Esophagus squamous epithelium (tissue), 5 donors: ENCODE data around the gene POLR3H. TPM values are rescaled to one million over a fixed set of nuclear protein-coding genes. Genes with fewer than 3 reads are reported as not detected.
A peak's percentile ranks its signal among the peaks of the same experiment; 100 is the strongest.

Experiments
- DNase-seq: peaks from one replicate; lab custom pipeline; 2025; lab: John Stamatoyannopoulos, UW
- H3K27ac ChIP-seq, 4 donors: fragments of 200-600 bp; sonication (generic); one replicate each; pipeline ENCODE4 v1.5.1; 2016 to 2019; ENCODE audit warnings: mild to moderate bottlenecking in 1 of 4
- H3K27me3 ChIP-seq, 4 donors: fragments of 200-600 bp; sonication (generic); 1 replicate in 3 of 4; 2 replicates in 1 of 4; pipeline versions ENCODE4 v1.5.1 to v1.6.0; 2017 to 2021; ENCODE audit warnings: antibody characterized with exemption in 1 of 4
- H3K36me3 ChIP-seq, 3 donors: fragments of 200-600 bp; sonication (generic); one replicate each; pipeline ENCODE4 v1.5.1; 2016 to 2019
- H3K4me1 ChIP-seq, 3 donors: fragments of 200-600 bp; sonication (generic); one replicate each; pipeline ENCODE4 v1.5.1; 2017 to 2019
- H3K4me3 ChIP-seq, 4 donors: fragments of 200-600 bp; sonication (generic); 1 replicate in 3 of 4; 2 replicates in 1 of 4; pipeline ENCODE4 v1.5.1; 2016 to 2019; ENCODE audit warnings: mild to moderate bottlenecking in 2 of 4, moderate library complexity in 1 of 4
- H3K9me3 ChIP-seq, 3 donors: fragments of 200-600 bp; sonication (generic); one replicate each; pipeline ENCODE4 v1.5.1; 2016 to 2019
- POLR2A ChIP-seq, 4 donors: fragments of 450-650 bp; IDR thresholded peaks; one replicate each; pipeline ENCODE4 v1.6.1; 2017; ENCODE audit warnings: antibody characterized with exemption in 4 of 4, mild to moderate bottlenecking in 4 of 4, moderate library complexity in 3 of 4
- WGBS, 2 donors: methylation state at CpG; one replicate each; pipeline ENCODE4 v1.1.5; 2018; 5-methylcytosine and 5-hydroxymethylcytosine counted together
- intact Hi-C: fragments of 100-400 bp; cut with DNase I; formaldehyde crosslinking; loops from one replicate; pipeline ENCODE4 v1.15.0; 2022
- total RNA-seq, 4 donors: library from RNA; depleted of rRNA; stranded (reverse); fragments of >200 nt; gene quantifications; one replicate each; pipeline ENCODE4 v1.1.0, GENCODE V29; 2016
- TF ChIP-seq, protein P1 (sequence below), 6 experiments: fragments of 450-650 bp in 4 of 6; fragments of 200-600 bp in 2 of 6; sonication (generic) in 2 of 6; IDR thresholded peaks; one replicate each; pipeline ENCODE4 v1.5.1; 2016 to 2019; ENCODE audit warnings: antibody characterized with exemption in 6 of 6, mild to moderate bottlenecking in 4 of 6, moderate library complexity in 4 of 6
- donor health status: DM: yes; HTN: yes; CAD: no.

The POLR3H gene
- total RNA-seq, 4 donors from 2014 or later = 13.7 to 23.3 (median 16.1) TPM

DNA sequence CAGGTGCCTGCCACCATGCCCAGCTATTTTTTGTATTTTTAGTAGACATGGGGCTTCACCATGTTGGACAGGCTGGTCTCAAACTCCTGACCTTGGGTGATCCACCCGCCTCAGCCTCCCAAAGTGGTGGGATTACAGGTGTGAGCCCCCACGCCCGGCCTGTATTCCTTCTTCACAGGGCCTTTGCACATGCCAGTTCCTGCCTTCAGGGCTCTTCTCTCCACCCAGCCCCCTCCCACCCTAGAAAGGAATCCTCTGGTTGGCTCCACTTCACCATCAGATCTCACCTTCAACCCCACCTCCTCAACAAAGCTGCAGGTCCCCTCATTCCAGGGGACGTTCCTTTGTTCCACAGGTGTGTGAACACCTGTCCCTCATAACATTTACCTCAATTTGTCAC lies 2.0 kb downstream of the POLR3H start:
- intact Hi-C loops = no loop called here
- DNase-seq = no peak
- Histone ChIP-seq H3K27ac (peak overlapping the region in 1 of 4 donors; percentile 93), H3K27me3 (no peaks in the 10 kb centered on the region), H3K4me3 (peak overlapping the region in 2 of 4 donors; percentile 75 to 94), H3K36me3 (peaks cover 0 to 45% (median 3%) of the 10 kb centered on the region in 3 donors), H3K4me1 (peaks cover 22 to 60% (median 25%) of the 10 kb centered on the region in 3 donors), H3K9me3 (no peaks in the 10 kb centered on the region)
- 86 to 95% methylated on average over 4 of the region's 4 CpGs for WGBS, 2 donors
- TF ChIP-seq, protein P1, sequence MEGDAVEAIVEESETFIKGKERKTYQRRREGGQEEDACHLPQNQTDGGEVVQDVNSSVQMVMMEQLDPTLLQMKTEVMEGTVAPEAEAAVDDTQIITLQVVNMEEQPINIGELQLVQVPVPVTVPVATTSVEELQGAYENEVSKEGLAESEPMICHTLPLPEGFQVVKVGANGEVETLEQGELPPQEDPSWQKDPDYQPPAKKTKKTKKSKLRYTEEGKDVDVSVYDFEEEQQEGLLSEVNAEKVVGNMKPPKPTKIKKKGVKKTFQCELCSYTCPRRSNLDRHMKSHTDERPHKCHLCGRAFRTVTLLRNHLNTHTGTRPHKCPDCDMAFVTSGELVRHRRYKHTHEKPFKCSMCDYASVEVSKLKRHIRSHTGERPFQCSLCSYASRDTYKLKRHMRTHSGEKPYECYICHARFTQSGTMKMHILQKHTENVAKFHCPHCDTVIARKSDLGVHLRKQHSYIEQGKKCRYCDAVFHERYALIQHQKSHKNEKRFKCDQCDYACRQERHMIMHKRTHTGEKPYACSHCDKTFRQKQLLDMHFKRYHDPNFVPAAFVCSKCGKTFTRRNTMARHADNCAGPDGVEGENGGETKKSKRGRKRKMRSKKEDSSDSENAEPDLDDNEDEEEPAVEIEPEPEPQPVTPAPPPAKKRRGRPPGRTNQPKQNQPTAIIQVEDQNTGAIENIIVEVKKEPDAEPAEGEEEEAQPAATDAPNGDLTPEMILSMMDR (IDR thresholded peaks at IDR 0.05) = no peak
- no peak for TF ChIP-seq POLR2A (IDR thresholded peaks at IDR 0.05)

DNA sequence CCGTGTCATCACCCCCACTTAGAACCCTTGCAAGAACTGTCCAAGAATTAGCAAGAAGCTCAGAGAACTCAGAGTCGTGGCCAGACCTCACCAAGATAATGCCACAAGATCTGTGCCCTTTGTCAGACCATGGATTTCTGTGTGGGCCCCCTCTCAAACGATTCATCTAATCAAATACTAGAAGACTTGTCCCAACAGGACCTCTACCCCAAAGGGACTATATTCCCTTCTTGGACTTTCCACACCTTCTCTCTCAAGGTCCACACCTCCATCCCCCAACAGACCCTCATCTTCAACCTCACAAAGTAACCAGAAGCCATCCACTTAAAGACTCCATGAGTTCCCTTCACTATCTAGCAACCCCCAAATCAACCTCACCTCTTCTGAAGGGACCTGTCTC lies 2.8 kb downstream of the POLR3H start:
- intact Hi-C loops = no loop called here
- WGBS, 2 donors = 33 to 58% methylated on average over 2 to 3 of the region's 3 CpGs

DNA sequence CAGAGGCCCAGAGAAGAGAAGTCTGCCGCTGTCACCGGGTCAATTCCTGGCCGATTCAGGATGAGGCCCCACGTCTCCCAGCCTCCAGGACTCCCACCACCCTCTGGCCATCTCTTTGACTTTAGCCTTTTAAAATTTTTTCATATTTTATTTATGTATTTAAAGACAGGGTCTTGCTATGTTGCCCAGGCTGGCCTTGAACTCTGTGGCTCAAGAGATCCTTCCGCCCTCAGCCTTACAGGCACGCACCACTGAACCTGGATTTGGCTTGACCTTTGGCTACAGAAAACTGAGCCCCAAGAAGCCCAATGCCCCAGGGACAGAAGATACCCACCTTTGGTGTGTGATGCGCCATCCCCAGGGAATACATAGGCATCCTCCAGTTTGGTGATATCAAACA lies 3.9 kb downstream of the POLR3H start:
- Histone ChIP-seq H3K27me3 (no peaks in the 10 kb centered on the region), H3K4me3 (no peak overlapping the region), H3K36me3 (peaks cover 0 to 64% (median 3%) of the 10 kb centered on the region in 3 donors), H3K9me3 (no peaks in the 10 kb centered on the region), H3K27ac (peak overlapping the region in 2 of 4 donors; percentile 63 to 74), H3K4me1 (peaks cover 22 to 60% (median 25%) of the 10 kb centered on the region in 3 donors)
- intact Hi-C loops = no loop called here
- no peak for TF ChIP-seq POLR2A (IDR thresholded peaks at IDR 0.05)
- TF ChIP-seq, protein P1 (IDR thresholded peaks at IDR 0.05) = no peak
- no peak for DNase-seq
- WGBS, 2 donors = 84 to 90% methylated on average over 4 to 7 of the region's 7 CpGs

More for the DNA sequence above, 2.8 kb downstream of the POLR3H start:
- no peak overlapping the region for H3K4me3 ChIP-seq
- peak overlapping the region in 2 of 4 donors; percentile 3 to 21 for H3K27ac ChIP-seq
- no peaks in the 10 kb centered on the region for H3K27me3 ChIP-seq
- H3K9me3 ChIP-seq = no peaks in the 10 kb centered on the region
- H3K4me1 ChIP-seq = peaks cover 22 to 60% (median 25%) of the 10 kb centered on the region in 3 donors
- peaks cover 0 to 52% (median 3%) of the 10 kb centered on the region in 3 donors for H3K36me3 ChIP-seq
- DNase-seq = no peak
- TF ChIP-seq, protein P1 (IDR thresholded peaks at IDR 0.05) = no peak
- no peak for TF ChIP-seq POLR2A (IDR thresholded peaks at IDR 0.05)

DNA sequence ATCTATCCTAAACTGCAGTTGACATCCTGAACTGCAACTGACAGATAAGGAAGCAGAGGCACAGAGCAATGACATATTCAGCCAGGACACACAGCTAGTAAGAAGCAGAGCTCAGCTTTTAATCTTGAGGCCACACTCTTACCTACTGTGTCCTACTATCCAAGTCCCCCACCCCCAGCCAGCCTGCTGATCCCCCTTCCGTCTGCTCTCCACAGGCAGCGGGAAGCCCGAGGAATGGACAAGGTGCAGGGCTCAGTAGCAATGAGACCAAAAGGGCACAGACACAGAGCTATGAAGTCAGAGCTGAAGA lies 4.3 kb downstream of the POLR3H start:
- Histone ChIP-seq H3K36me3 (peaks cover 0 to 68% (median 3%) of the 10 kb centered on the region in 3 donors), H3K9me3 (no peaks in the 10 kb centered on the region), H3K4me3 (no peak overlapping the region), H3K27me3 (no peaks in the 10 kb centered on the region), H3K27ac (peak overlapping the region in 3 of 4 donors; percentile 56 to 74 (median 63)), H3K4me1 (peaks cover 18 to 57% (median 22%) of the 10 kb centered on the region in 3 donors)
- intact Hi-C loops = no loop called here
- whole genome bisulfite sequencing, 2 donors = no CpG with 5 or more reads among the region's 3 CpGs
- no peak for DNase-seq
- no peak for TF ChIP-seq POLR2A (IDR thresholded peaks at IDR 0.05)
- TF ChIP-seq, protein P1 (IDR thresholded peaks at IDR 0.05) = no peak

DNA sequence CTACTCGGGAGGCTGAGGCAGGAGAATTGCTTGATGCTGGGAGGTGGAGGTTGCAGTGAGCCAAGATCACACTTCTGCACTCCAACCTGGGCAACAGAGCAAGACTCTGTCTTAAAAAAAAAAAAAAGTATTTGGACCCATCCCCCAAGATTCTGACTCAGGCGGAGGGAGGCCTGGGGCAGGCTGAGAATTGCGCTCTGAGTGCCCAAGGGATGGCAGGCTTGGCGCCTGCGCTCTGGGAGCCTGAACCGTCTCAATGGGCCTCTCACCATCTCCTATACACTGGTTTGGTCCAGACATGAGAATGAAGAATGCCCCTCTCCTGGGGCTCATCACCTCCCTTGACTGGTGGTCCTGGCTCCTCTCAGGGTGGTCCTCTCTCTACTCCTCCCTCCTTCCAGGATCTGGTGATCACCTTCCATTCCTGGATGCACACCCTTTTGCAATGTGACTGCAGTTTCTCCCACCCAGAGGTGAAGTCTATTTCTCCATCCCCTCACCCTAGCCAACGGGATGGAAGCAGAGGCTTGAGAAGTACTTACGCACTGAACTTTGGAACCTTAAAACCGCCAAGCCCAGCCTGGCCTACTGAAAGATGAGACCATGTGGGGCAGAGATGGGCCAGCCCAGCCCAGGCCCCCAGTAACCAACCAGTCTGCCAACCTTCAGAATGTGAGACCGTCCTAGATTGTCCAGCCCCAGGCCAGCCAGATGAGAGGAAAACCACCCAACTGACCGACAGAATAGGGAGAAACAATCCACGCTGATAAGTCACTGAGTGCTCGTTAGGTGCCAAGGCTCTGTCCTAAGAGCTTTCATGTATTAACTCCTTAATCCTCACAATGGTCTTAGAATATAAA lies 4.9 kb downstream of the POLR3H start:
- intact Hi-C loops = no loop called here
- Histone ChIP-seq H3K36me3 (peaks cover 0 to 73% (median 3%) of the 10 kb centered on the region in 3 donors), H3K4me1 (peaks cover 14 to 52% (median 18%) of the 10 kb centered on the region in 3 donors), H3K9me3 (no peaks in the 10 kb centered on the region), H3K27ac (peak overlapping the region in 3 of 4 donors; percentile 56 to 74 (median 63)), H3K4me3 (no peak overlapping the region), H3K27me3 (no peaks in the 10 kb centered on the region)
- 68 to 82% methylated on average over 10 to 11 of the region's 13 CpGs for WGBS, 2 donors
- TF ChIP-seq, protein P1 (IDR thresholded peaks at IDR 0.05) = no peak
- no peak for TF ChIP-seq POLR2A (IDR thresholded peaks at IDR 0.05)
- DNase-seq = no peak
